NCI-H510A treated with DMSO at 0.1 percent for 48 hours (cell line): ENCODE data around the gene DAB2IP.

Experiments used
- DNase-seq: peaks from one replicate; lab custom pipeline; 2025; lab: John Stamatoyannopoulos, UW

DAB2IP gene

DNA sequence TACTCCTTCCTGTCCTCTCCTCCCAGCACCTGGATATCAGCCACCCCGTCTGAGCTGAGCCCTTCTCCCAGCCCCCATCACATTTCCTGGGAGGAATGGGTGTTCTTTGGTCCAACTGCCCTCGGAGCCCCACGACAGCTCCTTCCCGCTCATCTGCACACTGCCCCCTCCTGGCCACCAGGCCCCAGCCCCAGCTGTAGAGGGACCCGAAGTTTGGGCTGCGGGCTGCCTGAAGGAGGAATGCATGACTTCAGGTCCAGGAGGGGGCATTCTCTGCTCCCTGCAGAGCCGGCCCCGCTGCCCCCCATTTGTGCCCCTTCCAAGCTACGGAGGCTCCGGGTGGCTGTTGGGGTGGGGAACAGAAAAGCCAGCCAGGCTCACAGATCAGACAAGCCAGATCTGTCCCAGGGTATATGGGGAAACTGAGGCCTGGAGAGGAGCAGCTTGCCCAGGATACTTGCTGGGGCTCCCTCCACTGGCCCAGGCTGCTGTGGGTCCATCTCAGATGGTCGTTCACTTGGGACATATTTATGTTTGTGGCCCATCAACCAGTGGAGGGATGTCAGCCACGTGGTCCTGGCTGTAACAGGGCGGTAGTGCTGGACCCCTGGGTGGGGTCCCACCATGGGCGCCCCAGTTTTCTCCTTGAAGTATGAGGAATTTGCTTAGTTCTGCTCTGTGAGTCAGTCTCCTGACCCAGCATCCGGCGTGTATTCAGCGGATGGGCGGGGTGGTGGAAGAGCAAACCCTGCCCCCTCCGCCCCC is 33.1 kb downstream of the DAB2IP start:
- DNase-seq, result no peak

DNA sequence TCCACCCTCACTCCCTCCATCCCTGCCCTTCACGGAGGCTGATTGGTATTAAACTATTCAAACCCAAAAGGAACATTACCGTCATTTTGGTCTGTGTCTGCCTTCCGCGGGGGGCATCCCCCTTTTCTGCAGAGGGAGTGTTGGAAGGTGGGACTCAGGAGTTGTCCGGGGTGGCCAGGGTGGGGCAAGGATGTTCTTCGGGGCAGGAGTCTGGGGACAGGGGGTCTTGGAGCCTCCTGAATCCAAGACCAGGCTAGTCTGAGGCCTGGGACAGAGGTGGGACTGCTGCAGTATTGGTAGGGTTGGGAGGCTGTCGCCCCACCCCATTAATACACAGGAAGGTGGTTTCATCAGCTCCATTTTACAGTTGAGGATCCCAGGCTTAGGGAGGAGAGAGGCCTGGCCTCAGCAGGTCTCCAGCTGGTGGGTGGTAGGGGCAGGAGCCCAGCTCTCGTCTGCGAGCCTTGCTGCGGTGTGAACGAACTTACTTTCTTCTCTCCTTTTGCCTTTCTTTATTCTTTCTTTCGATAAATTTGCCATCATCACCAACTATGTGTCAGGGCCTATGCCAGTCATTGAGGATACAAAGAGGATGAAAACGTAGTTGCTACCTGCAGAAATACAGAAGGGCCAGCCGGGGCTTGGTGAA is 33.8 kb downstream of the DAB2IP start:
- no peak for DNase-seq

DNA sequence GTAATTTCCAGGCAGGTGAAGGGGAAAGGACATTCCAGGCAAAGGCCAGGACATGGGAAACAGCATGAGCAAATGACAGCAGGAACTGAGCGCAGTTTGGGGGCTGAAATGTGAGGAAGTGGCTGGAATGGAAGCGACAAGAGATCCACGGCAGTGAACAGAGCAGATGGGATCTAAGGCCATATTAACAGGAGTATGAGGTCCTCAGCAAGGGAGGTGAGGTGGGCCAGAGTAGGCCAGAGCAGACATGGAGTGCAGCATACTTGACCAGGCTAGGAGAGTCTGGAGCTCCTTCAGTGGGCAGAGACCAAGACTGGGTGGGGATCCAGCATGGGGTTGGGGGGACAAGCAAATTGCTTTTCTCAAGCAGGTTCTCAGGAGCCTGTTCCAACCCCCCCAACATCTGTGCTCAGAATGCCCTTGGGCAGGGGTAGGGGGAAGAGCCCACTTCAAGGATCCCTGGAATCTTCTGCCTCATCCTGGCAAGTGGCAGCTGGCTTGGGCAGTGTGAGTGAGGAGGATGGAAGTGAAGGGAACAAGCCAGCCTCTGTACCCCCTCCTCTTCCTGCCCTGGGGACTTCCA is 34.5 kb downstream of the DAB2IP start:
- DNase-seq, result no peak

DNA sequence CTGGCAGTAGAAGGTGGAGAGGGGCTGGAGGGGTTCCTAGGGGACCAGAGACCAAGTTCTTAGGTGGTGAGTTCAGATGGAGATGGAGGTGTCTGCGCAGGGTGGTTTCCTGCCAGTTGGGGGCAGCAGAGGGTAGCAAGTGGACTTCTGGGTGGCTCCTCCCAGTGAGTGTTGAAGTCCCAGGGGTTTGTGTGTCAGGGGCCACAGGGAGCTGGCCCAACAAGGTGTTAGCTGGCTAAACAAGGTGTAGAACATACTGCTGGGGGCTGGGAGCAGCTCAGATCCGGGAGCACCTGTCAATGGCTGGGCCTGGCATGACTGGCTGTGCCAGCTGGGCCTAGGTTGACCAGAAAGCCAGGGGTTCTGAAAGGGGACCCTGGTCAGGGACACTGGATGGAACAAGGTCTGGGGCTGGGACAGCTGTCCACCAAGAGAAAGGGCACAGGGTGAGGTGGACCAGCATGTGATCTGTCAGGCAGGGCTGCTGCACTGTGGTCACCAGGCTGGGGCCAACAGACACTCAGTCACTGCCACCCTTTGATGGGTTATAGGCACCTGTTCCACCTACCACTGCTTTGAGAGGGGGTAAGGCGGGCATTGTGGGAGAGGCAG is 35.6 kb downstream of the DAB2IP start:
- DNase-seq, result peak; percentile 84

DNA sequence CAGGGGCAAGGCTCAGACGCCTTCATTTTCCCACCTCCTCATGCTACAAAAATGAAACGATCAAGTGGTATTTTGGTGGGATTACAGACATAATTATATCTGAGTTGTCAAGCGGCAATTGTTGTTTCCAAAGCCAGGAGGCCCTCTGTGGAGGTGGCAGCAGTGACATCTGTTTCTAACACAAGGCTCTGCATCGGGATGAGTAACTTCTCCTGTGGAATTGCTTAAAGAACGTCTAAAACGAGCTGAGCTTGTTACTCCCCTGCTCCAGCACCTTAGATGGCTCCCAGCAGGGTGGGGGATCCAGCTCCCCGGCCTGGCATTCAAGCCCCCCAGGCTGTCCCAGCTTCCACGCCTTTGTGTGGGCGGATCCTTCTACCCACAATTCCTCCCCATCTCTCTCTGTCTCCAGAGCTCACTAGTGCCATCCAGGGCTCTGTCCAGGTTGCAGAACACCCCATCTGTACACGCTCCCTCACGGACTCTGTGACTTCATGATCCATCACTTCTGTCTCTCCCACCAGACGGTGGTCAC is 36.8 kb downstream of the DAB2IP start:
- no peak for DNase-seq

DNA sequence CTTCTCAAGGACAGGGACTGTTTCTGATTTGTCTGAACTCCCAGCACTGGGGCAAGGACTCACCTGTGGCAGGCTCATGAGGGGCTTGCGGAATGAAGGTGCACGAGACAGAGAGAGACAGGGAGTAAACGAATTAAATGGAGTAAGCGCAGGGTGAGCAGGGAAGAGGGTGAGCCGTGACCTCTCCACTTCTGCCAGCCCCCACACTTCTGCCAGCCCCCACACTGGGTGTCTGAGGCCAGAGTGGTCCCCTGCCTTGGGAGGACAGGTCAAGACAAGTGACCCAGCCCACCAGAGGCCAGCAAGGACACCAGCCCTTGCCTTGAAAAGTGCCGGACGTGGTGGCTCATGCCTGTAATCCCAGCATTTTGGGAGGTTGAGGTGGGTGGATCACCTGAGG is 37.2 kb downstream of the DAB2IP start:
- DNase-seq, result no peak

DNA sequence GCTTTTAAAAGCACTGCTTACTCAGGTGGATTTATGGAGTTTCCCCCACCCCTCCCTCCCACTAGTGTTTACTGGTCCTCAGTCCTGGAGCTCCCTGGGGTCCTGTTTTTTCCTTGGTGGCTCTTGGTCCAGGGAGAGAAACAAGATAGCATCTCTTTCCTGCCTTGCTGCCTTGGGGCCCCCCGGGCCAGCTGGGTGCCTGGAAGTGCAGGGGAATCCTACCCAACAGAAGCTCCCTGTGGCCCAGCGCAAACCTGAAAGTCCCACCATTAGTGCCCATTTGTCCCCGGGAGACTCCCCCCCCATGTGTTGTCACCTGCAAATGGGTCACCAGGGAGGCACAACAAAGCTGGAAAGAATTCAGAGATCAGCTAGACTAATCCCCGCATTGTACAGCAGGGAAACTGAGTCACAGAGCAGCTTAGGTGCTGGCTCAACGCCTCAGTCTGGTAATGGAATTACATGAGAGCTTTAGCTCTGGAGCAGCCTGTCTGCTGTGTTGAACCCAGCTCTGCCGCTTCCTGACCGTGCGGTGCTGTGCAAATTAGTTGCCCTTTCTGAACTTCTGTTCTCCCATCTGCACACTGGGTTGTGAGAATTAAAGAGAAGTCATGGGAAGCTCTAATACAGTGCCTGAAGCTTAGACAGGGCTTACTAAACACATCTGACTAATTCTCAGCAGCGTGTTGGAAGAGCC is 38.2 kb downstream of the DAB2IP start:
- no peak for DNase-seq

DNA sequence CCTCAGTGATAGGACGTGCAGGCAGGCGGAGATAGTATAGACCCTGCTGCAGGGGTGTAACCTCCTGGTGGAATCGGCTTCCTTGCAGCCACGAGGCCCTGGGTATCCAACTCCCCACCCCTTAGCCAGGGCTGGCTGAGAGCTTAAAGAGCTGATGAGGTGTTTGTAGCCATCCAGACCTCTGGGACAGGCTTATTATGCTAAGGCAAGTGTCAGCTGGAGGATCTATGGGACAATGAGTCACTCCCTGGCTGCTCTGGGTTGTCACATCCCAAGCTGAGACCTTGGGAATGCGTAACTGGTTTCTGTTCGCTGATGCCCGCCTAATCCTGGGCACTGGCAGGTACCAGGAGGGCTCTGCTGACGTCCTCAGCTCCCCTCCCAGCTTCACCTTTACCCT is 38.9 kb downstream of the DAB2IP start:
- DNase-seq, result no peak

DNA sequence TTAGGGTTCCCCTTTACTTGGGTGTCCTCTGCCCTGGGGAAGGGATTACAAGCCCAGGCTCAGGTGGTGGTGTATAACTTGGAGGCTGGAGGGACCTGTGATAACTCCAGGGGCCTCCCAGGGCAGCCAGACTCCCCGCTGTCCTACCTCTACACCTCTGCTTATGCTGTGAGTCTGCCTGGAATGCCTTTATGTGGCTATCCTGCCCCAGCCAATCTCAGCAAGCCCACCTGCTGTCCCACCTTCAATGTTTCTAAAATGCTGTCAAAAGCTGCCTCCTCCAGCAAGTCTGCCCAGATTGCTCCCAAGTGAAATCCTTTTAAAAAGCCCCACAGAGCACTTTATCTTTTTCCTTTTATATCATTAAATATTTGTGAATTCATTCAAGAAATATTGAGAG is 39.3 kb downstream of the DAB2IP start:
- no peak for DNase-seq

DNA sequence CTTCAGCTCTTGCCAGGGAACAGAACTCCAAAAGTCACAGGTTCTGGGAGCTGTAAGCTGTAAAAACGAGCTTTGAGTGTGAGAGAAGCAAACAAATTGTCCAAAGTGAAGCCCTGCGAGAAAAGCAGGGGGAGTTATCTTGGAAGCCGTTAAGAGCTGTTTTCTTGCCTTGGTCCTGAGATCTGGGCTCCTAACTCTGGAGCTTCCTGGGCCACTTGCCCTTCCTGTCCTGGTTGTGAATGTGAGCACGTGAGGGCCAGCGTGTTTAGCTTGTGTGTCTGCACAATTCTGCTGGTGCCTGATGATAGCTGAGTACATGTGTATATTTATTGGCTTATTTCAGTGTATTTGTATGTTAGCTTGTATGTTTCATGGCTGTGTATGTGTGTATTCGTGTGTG is 40.5 kb downstream of the DAB2IP start:
- no peak for DNase-seq

- DNase-seq, result no peak
Measured at GRCh38 chr9:121692606-121693387, 41.4 kb downstream of the DAB2IP start.

DNA sequence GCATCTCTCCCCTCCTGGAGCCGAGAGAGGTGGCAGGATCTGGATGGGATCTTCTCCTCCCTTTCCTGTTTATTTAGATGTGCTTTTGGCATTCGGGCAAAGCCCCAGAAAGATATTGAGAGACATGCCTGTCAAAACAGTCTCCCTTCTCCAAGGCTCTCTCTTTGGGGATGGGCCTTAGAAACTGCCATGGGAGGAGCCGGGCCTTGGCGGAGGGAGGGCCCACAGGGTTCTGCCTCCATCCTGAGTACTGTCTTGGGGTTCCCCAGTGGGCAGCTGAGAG is 41.9 kb downstream of the DAB2IP start:
- DNase-seq, result no peak

DNA sequence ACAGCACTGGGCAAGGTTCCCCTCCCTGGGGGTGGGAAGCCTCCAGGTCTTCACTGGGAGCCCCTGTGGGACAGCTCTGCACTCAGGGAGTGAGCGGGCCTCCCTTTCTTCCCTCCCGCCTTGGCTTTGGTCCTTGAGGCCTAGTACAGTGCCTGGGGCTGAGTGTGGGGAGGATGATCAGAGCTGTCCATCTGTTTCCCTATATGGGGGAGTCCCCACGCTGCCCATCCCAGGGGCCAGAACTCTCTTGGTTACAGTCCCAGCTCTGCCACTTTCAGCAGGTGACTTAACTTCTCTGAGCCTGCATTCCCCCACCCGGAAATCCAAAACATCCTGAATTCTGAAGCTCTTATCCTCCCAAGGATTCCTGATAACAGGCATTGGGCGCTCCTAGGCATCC is 42.6 kb downstream of the DAB2IP start:
- no peak for DNase-seq

GRCh38 chr9:121694600-121694999 is 43.2 kb downstream of the DAB2IP start:
- DNase-seq, result no peak

GRCh38 chr9:121696930-121697329 is 45.5 kb downstream of the DAB2IP start:
- no peak for DNase-seq

- DNase-seq, result peak; percentile 45
Measured at GRCh38 chr9:121698627-121699570, 47.5 kb downstream of the DAB2IP start.

GRCh38 chr9:121699571-121700164 is 48.2 kb downstream of the DAB2IP start:
- no peak for DNase-seq

DNA sequence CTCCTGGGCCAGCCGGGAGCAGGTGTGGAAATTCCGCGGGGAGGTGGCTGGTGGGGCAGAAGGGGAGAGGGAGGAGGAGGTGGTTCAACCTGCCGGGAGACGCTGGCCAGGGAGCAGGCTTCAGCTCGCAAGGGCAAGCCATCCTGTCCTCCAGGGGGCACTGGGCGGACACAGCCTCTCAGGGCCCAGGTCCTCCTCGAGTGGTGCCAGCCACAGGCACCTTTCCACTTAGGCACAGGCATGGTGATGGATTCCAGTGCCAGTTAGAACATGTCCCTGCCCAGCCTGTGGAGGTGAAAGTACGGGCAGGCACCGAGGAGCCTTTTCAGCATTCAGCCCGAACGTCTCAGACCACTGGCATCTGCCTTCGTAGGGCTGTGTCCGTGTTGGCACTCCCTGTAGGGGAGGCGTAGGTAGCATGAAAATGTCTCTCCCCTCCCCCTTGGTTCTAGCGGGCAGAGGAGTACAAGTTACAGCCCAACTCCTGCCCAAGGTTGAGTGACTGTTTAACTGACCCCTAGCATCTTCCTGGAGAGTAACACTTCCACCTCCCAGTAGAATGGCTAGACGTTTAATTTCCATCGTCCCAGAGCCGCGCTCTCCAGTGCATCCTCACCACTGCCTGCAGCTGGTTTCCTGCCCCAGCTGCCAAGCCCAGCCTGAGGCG is 48.9 kb downstream of the DAB2IP start:
- peak; percentile 47 for DNase-seq

DNA sequence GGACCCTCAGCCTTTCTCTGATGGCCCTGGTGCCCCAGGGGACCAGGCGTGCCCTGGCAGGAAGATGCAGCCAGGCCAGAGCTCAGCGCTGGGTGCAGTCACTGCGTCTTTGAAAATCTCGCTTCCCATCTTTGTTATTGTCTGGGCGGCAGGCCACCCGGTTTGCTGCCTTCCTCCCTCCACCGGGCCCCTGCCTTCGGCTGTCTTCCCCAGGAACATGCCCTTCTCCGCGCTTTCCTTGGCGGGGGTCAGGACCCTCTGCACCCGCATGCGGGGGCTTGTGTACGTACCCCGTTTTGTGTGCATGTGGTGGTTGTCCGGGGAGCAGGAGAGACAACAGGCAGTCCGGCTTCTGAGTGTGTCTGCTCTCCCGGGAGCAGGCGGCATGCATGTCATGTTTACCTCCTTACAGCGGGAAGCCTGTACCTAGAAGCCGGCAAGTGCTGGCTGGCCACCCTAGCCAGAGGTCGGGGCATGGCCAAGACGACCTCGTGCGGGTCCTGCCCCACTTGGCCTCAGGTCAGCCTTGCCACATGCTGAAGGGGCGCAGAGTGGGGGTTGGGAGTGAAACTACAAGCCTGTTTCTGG is 49.5 kb downstream of the DAB2IP start:
- DNase-seq, result no peak
